HG02852 (cell line): ENCODE data around the gene OR4S1.
A peak's percentile ranks its signal among the peaks of the same experiment; 100 is the strongest.
"Not testable (repeated sequence)": the region's sequence is repeated elsewhere in the genome, so short reads cannot be mapped to it uniquely, and the experiment has no call there.

Source experiments
- ATAC-seq: cut with Tn5 transposase; IDR thresholded peaks from one replicate; pipeline ENCODE4 v1.9.1; 2021; ENCODE audit warnings: mild to moderate bottlenecking, moderate library complexity; ENCODE audit not compliant: unreplicated experiment

Gene OR4S1

GRCh38 chr11:48305923-48306322, at the start of gene OR4S1:
Gene OR4S1 (plus strand): TSS chr11:48306223. CDS start chr11:48306223, 0 bp downstream.
- no peak for ATAC-seq

GRCh38 chr11:48261600-48261999, 44.4 kb upstream of the OR4S1 start:
- ATAC-seq: peak; percentile 62

- ATAC-seq: no peak
These were observed 42.6 kb upstream of the OR4S1 start, which contains the start of gene OR4X1 for GRCh38 chr11:48263423-48263911. Gene OR4X1 (plus strand): TSS chr11:48263861. CDS start chr11:48263861, 0 bp downstream.

- ATAC-seq: no peak
These were observed 35.4 kb upstream of the OR4S1 start for GRCh38 chr11:48270621-48271020.

GRCh38 chr11:48272606-48273005, 33.4 kb upstream of the OR4S1 start:
- no peak for ATAC-seq

- ATAC-seq: peak; percentile 96
These were observed 1.9 kb downstream of the OR4S1 start for GRCh38 chr11:48307760-48308386.

- ATAC-seq: not testable (repeated sequence)
These were observed 7.6 kb downstream of the OR4S1 start for GRCh38 chr11:48313590-48313989.

- not testable (repeated sequence) for ATAC-seq
These were observed 13.8 kb downstream of the OR4S1 start for GRCh38 chr11:48319813-48320212.

GRCh38 chr11:48324620-48325019, 18.6 kb downstream of the OR4S1 start, which contains the start of gene OR4C3:
Gene OR4C3 (plus strand): TSS chr11:48324920. CDS start chr11:48325022, 102 bp downstream.
- not testable (repeated sequence) for ATAC-seq

GRCh38 chr11:48341466-48341865, 35.4 kb downstream of the OR4S1 start:
- no peak for ATAC-seq

GRCh38 chr11:48342505-48342904, 36.5 kb downstream of the OR4S1 start:
- not testable (repeated sequence) for ATAC-seq

- ATAC-seq: not testable (repeated sequence)
These were observed 40.3 kb downstream of the OR4S1 start for GRCh38 chr11:48346286-48346685.

- no peak for ATAC-seq
These were observed 48.0 kb downstream of the OR4S1 start for GRCh38 chr11:48354013-48354412.

GRCh38 chr11:48354677-48355076, 48.7 kb downstream of the OR4S1 start:
- no peak for ATAC-seq
